A549 (cell line): ENCODE measurements around the gene TBATA. TPM values are rescaled to one million over a fixed set of nuclear protein-coding genes. Genes with fewer than 3 reads are reported as not detected.

Source experiments
- ATAC-seq, 2 experiments: fragments of 200-7000 bp in 1 of 2; fragments of >200 bp in 1 of 2; cut with Nextera tagmentation in 1 of 2; cut with Tn5 transposase in 1 of 2; 3 replicates each; pipeline versions ENCODE4 v1.8.0 to v1.9.1; 2018 to 2020; ENCODE audit warnings: mild to moderate bottlenecking in 1 of 2, moderate library complexity in 1 of 2
- CTCF ChIA-PET: fragments of 300-600 bp; sonication (Branson Sonifier 250); formaldehyde crosslinking; extraction: SDS; loops from one replicate; lab custom pipeline; 2021; ENCODE audit warnings: antibody characterized with exemption, inconsistent platforms; lab: Yijun Ruan, JAX
- POLR2A ChIA-PET: fragments of 350-600 bp; formaldehyde crosslinking; extraction: SDS; loops from one replicate; lab custom pipeline; 2021; ENCODE audit warnings: antibody characterized with exemption, inconsistent platforms; lab: Yijun Ruan, JAX
- DNase-seq, 2 experiments: peaks; one replicate each; pipeline versions ENCODE4 v3.0.0 to v3.0.0-alpha.2; 2011 to 2016; ENCODE audit warnings: low read depth in 1 of 2, low spot score in 1 of 2
- FAIRE-seq: peaks from 2 replicates; lab custom pipeline; 2011; peaks lifted over from hg19 to GRCh38; lab: Jason Lieb, UNC
- H3K27ac ChIP-seq, 2 experiments: fragments of >200 bp; sonication (Bioruptor Twin); formaldehyde crosslinking; 3 replicates each; pipeline ENCODE4 v1.5.1; 2016 to 2017
- H3K4me1 ChIP-seq: fragments of >200 bp; sonication (Bioruptor Twin); formaldehyde crosslinking; 3 replicates; pipeline ENCODE4 v1.6.1; 2016
- H3K4me2 ChIP-seq: fragments of >200 bp; sonication (Bioruptor Twin); formaldehyde crosslinking; 3 replicates; pipeline ENCODE4 v1.6.1; 2016
- H3K4me3 ChIP-seq: fragments of >200 bp; sonication (Bioruptor Twin); formaldehyde crosslinking; 3 replicates; pipeline ENCODE4 v1.5.1; 2016
- H3K9me3 ChIP-seq: fragments of >200 bp; sonication (Bioruptor Twin); formaldehyde crosslinking; 3 replicates; pipeline ENCODE4 v1.6.1; 2016
- CBX8 ChIP-seq: fragments of 200-600 bp; sonication (generic); IDR thresholded peaks from 2 replicates; pipeline ENCODE4 v1.6.1; 2016
- E2F6 ChIP-seq: IDR thresholded peaks from 2 replicates; pipeline ENCODE4 v1.6.1; 2012; ENCODE audit warnings: low read depth, borderline replicate concordance
- EHF ChIP-seq: fragments of 250-450 bp; sonication (Bioruptor Pico); IDR thresholded peaks from 2 replicates; pipeline ENCODE4 v1.5.0; 2020; ENCODE audit warnings: mild to moderate bottlenecking
- ESRRA ChIP-seq: fragments of 150-350 bp; IDR thresholded peaks from 2 replicates; pipeline ENCODE4 v1.6.1; 2014; ENCODE audit warnings: mild to moderate bottlenecking, low read length, borderline replicate concordance
- FOSL2 ChIP-seq, 2 experiments: fragments of 450-650 bp in 1 of 2; fragments of >200 bp in 1 of 2; sonication (Bioruptor Twin) in 1 of 2; formaldehyde crosslinking; IDR thresholded peaks; 2 replicates each; pipeline versions ENCODE4 v1.5.0 to v1.6.1; 2016 to 2020; ENCODE audit warnings: mild to moderate bottlenecking in 1 of 2, moderate library complexity in 1 of 2
- HDAC2 ChIP-seq: fragments of 200-600 bp; sonication (generic); IDR thresholded peaks from 2 replicates; pipeline ENCODE4 v1.6.1; 2016
- HEYL ChIP-seq: fragments of 250-450 bp; sonication (Bioruptor Pico); IDR thresholded peaks from 2 replicates; pipeline ENCODE4 v1.8.0; 2021; ENCODE audit warnings: mild to moderate bottlenecking, moderate library complexity
- HOXA7 ChIP-seq: fragments of 250-450 bp; sonication (Bioruptor Pico); IDR thresholded peaks from 2 replicates; pipeline ENCODE4 v1.5.0; 2020; ENCODE audit warnings: mild to moderate bottlenecking, moderate library complexity
- HOXB13 ChIP-seq: fragments of 250-450 bp; sonication (Bioruptor Pico); IDR thresholded peaks from 2 replicates; pipeline ENCODE4 v1.5.0; 2020; ENCODE audit warnings: low read depth, mild to moderate bottlenecking, moderate library complexity
- HOXB5 ChIP-seq: fragments of 250-450 bp; sonication (Bioruptor Pico); IDR thresholded peaks from 2 replicates; pipeline ENCODE4 v1.5.0; 2020; ENCODE audit warnings: mild to moderate bottlenecking, moderate library complexity
- JUN ChIP-seq, 2 experiments: fragments of >200 bp; sonication (Bioruptor Twin); formaldehyde crosslinking; IDR thresholded peaks; 2 replicates in 1 of 2; 3 replicates in 1 of 2; pipeline ENCODE4 v1.6.1; 2016 to 2017
- JUNB ChIP-seq: fragments of >200 bp; sonication (Bioruptor Twin); formaldehyde crosslinking; IDR thresholded peaks from 2 replicates; pipeline ENCODE4 v1.6.1; 2016
- KDM5A ChIP-seq: fragments of 200-600 bp; sonication (generic); IDR thresholded peaks from 2 replicates; pipeline ENCODE4 v1.6.1; 2016; ENCODE audit warnings: antibody characterized with exemption, mild to moderate bottlenecking
- MAZ ChIP-seq: fragments of 150-350 bp; IDR thresholded peaks from 2 replicates; pipeline ENCODE4 v1.6.1; 2014; ENCODE audit warnings: antibody characterized with exemption, low read depth, low read length, borderline replicate concordance
- NFE2L2 ChIP-seq: fragments of 150-350 bp; conservative IDR thresholded peaks from 2 replicates; pipeline ENCODE4 v1.6.1; 2014; ENCODE audit warnings: low read length
- NR3C1 ChIP-seq: fragments of >200 bp; sonication (Bioruptor Twin); formaldehyde crosslinking; IDR thresholded peaks from 3 replicates; pipeline ENCODE4 v1.6.1; 2017
- POLR2A ChIP-seq: IDR thresholded peaks from 2 replicates; pipeline ENCODE4 v1.6.1; 2012; ENCODE audit warnings: mild to moderate bottlenecking, low read length
- REST ChIP-seq: fragments of 200-600 bp; sonication (generic); IDR thresholded peaks from 2 replicates; pipeline ENCODE4 v1.6.1; 2016; ENCODE audit warnings: antibody characterized with exemption, mild to moderate bottlenecking, moderate library complexity
- RNF2 ChIP-seq: fragments of 200-600 bp; sonication (generic); IDR thresholded peaks from 2 replicates; pipeline ENCODE4 v1.6.1; 2016; ENCODE audit warnings: low read depth, mild to moderate bottlenecking, antibody characterized with exemption, moderate library complexity, borderline replicate concordance
- TFCP2L1 ChIP-seq: fragments of 250-450 bp; sonication (Bioruptor Pico); IDR thresholded peaks from 2 replicates; pipeline ENCODE4 v1.5.0; 2021; ENCODE audit warnings: mild to moderate bottlenecking
- TP53 ChIP-seq: fragments of 250-450 bp; sonication (Bioruptor Pico); IDR thresholded peaks from 2 replicates; pipeline ENCODE4 v1.5.0; 2021; ENCODE audit warnings: mild to moderate bottlenecking, moderate library complexity
- USF2 ChIP-seq: fragments of 450-650 bp; IDR thresholded peaks from 2 replicates; pipeline ENCODE4 v1.6.1; 2014; ENCODE audit warnings: antibody characterized with exemption
- ZFP36 ChIP-seq: fragments of 450-650 bp; IDR thresholded peaks from 2 replicates; pipeline ENCODE4 v1.6.1; 2014; ENCODE audit warnings: borderline replicate concordance; ENCODE audit not compliant: partially characterized antibody
- WGBS: methylation state at CpG from one replicate; pipeline ENCODE4 v1.1.6; 2017; ENCODE audit errors: missing lambda C conversion rate; 5-methylcytosine and 5-hydroxymethylcytosine counted together
- polyA plus RNA-seq, 4 experiments: library from polyadenylated mRNA; depleted of rRNA in 3 of 4; stranded (reverse); fragments of >200 nt; fragmentation: RNase III in 1 of 4; extraction: RNeasy Plus Mini Kit Qiagen cat#74134 plus additional on column Dnase treatment in 1 of 4; gene quantifications; 2 replicates in 3 of 4; 3 replicates in 1 of 4; pipeline ENCODE4 v1.2.3, GENCODE V29; 2011 to 2017
- TF ChIP-seq, protein P1 (sequence below): fragments of >200 bp; sonication (Bioruptor Twin); formaldehyde crosslinking; IDR thresholded peaks from 3 replicates; pipeline ENCODE4 v1.5.1; 2016
- TF ChIP-seq, protein P2 (sequence below): fragments of 250-450 bp; sonication (Bioruptor Pico); IDR thresholded peaks from 2 replicates; pipeline ENCODE4 v1.5.0; 2020; ENCODE audit warnings: low read depth, mild to moderate bottlenecking, moderate library complexity

Gene TBATA
- polyA plus RNA-seq, 2 of the 4 experiments (the other 2 are of a cell fraction): not detected

- no peak for ATAC-seq
- Histone ChIP-seq H3K4me3 (no peak overlapping the region), H3K4me2 (no peak overlapping the region), H3K9me3 (no peaks in the 10 kb centered on the region)
- no peak for FAIRE-seq
- no peak for DNase-seq
- CTCF ChIA-PET: interaction anchor here (0.9 to 1.9 kb wide), 3 partner anchors 13 to 51 kb away, joined by 3 to 5 read pairs (median 4); no protein-coding TSS in a partner anchor
- TF ChIP-seq NFE2L2: no peak
- no peak for TF ChIP-seq USF2
- no peak for TF ChIP-seq ZFP36
- TF ChIP-seq RNF2: no peak
- TF ChIP-seq E2F6: no peak
- TF ChIP-seq HOXA7 (CRISPR knock-in tag): no peak
- TF ChIP-seq, protein P1, sequence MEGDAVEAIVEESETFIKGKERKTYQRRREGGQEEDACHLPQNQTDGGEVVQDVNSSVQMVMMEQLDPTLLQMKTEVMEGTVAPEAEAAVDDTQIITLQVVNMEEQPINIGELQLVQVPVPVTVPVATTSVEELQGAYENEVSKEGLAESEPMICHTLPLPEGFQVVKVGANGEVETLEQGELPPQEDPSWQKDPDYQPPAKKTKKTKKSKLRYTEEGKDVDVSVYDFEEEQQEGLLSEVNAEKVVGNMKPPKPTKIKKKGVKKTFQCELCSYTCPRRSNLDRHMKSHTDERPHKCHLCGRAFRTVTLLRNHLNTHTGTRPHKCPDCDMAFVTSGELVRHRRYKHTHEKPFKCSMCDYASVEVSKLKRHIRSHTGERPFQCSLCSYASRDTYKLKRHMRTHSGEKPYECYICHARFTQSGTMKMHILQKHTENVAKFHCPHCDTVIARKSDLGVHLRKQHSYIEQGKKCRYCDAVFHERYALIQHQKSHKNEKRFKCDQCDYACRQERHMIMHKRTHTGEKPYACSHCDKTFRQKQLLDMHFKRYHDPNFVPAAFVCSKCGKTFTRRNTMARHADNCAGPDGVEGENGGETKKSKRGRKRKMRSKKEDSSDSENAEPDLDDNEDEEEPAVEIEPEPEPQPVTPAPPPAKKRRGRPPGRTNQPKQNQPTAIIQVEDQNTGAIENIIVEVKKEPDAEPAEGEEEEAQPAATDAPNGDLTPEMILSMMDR: no peak
- TF ChIP-seq KDM5A: no peak
- no peak for TF ChIP-seq HOXB13 (CRISPR knock-in tag)
- TF ChIP-seq JUNB: no peak
- no peak for TF ChIP-seq POLR2A
- no peak for TF ChIP-seq ESRRA
- no peak for TF ChIP-seq HOXB5 (CRISPR knock-in tag)
- no peak for TF ChIP-seq JUN (IDR thresholded peaks at IDR 0.05)
- TF ChIP-seq, all 56 proteins: peak for 0
- POLR2A ChIA-PET: no interaction called here
- Histone ChIP-seq H3K4me1 (peaks cover 15% of the 10 kb centered on the region), H3K27ac (no peak overlapping the region)
- whole genome bisulfite sequencing: 84% methylated on average over 5 of the region's 5 CpGs
Measured at GRCh38 chr10:70829543-70829942, 44.4 kb upstream of the TBATA start.

DNA sequence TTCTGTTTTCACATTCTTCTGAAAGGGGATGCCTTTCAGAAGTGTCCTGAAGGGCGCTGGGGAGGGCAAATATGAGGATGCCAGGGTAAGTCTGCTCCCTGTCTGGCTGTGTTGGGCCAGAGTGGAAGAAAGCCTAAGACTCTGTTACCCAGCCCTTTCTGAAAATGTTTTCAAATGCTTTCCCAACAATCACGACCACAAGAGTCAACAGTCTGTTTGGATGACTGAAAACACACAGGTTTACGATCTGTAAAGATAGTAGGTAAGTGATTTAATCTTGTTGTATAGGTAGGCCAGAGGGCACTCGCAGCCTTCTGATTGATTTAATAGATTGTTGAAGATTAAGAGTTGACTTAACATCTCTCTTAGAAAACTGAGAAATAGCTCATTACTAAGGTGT lies 43.7 kb upstream of the TBATA start:
- TF ChIP-seq FOSL2 (IDR thresholded peaks at IDR 0.05) (no peak), FOSL2 (CRISPR knock-in tag; IDR thresholded peaks at IDR 0.05) (no peak), NR3C1 (no peak), HEYL (CRISPR knock-in tag) (no peak), TP53 (CRISPR knock-in tag) (no peak), REST (no peak), EHF (CRISPR knock-in tag) (no peak), MAZ (no peak), HDAC2 (no peak), CBX8 (no peak), POLR2A (no peak), TFCP2L1 (CRISPR knock-in tag) (no peak), JUNB (no peak)
- TF ChIP-seq, protein P2, sequence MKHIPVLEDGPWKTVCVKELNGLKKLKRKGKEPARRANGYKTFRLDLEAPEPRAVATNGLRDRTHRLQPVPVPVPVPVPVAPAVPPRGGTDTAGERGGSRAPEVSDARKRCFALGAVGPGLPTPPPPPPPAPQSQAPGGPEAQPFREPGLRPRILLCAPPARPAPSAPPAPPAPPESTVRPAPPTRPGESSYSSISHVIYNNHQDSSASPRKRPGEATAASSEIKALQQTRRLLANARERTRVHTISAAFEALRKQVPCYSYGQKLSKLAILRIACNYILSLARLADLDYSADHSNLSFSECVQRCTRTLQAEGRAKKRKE (CRISPR knock-in tag): no peak
- TF ChIP-seq, protein P1: no peak
- ChIA-PET POLR2A (no interaction called here), CTCF (interaction anchor here (0.9 to 1.9 kb wide), 2 partner anchors 12 to 28 kb away, joined by 3 to 5 read pairs; no protein-coding TSS in a partner anchor)
- Histone ChIP-seq H3K9me3 (no peaks in the 10 kb centered on the region), H3K4me2 (no peak overlapping the region), H3K27ac (no peak overlapping the region), H3K4me1 (peaks cover 15% of the 10 kb centered on the region), H3K4me3 (no peak overlapping the region)
- no peak for ATAC-seq
- DNase-seq: no peak
- WGBS: 78% methylated on average over 4 of the region's 4 CpGs
- FAIRE-seq: no peak
